ENCODE results near the gene NR2E1. TPM values are rescaled to one million over a fixed set of nuclear protein-coding genes. Genes with fewer than 3 reads are reported as not detected.

The NR2E1 gene
- total RNA-seq, 2 experiments from 2014 or later, result not detected

DNA sequence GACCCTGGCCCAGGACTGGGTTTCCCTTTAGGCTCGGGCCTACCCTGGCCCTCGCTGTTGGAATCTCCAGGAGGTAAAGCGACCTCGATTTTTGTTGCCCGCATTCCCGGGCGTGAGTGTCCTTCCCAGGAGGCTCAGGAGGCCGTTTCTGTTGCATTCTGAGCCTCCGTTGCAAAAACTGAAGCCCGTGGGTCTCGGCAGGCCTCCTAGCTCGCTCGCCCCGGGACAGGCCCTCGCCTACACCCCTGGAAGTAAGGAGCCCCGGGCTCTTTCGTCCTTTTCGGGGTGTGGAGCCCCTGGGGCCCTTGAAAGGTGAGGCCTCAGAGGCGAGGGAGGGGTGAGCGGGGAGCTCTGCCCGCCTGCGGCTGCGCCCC is 2.3 kb downstream of the NR2E1 start:
- ChIA-PET POLR2A (no interaction called here), CTCF (interaction anchor here (0.6 to 2.2 kb wide), 10 partner anchors 12 to 356 kb away, joined by 3 to 9 read pairs (median 4); no protein-coding TSS in a partner anchor)
- intact Hi-C loops (cut with micrococcal nuclease), result loop anchor here (2.0 to 5.0 kb wide), 3 partner anchors 49 to 324 kb away; partner anchors contain the start of gene AFG1L
- H3K36me3 Mint-ChIP-seq, result no peaks in the 10 kb centered on the region
- no peaks in the 10 kb centered on the region for H3K9me3 Mint-ChIP-seq
- H3K27me3 Mint-ChIP-seq, result peaks cover 89% of the 10 kb centered on the region
- DNase-seq, result no peak
- H3K4me3 Mint-ChIP-seq, result peak overlapping the region; percentile 6
- peaks cover 40% of the 10 kb centered on the region for H3K4me1 Mint-ChIP-seq (ENCODE audit: low read depth)
- H3K27ac Mint-ChIP-seq, result no peak overlapping the region

DNA sequence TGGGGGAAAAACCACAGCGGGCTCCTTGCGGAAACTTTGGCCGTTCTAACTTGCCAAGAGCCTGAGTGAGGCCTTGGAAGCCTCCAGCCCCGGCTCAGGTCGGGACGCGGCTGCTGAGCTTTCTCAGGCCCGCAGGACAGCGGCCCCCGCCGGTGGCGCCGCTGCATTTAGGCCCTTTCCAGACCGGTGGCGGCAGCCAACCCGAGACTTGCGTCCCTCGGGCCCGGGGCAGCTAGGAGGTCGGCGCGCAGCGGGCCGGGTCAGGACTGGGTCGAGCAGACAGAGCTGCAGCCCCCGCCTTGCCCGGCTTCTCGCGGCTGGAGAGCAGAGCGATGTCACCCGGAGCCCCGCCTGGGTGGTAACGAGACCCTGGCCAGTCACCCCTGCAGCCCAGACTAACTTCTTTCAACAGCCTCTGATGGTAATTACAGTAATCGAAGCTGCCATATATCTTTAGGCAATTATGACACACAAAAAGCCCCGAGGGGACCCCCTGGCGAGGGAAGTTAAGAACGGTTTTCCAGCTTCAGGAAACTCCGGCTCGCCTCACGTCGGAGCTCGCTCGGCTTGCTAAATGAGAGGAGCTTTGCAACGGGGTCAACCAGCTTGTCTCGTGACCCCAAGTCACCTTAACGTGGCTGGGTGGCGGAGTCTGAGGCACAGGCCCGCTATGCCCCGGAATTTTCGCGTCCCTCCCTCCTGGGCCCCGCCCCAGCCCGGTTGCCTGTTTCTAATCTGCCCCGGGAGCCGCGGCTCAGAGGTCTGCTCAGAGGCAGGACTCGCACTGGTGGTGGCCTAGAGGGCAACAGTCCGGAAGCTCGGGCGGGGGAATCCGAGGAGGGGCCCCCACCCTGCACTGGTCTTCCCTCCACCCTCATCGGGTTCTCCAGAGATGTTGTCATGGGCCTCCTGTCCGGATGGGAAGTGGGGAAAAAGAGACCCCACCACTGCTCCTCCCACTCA is 3.0 kb downstream of the NR2E1 start:
- no peaks in the 10 kb centered on the region for H3K36me3 Mint-ChIP-seq
- POLR2A ChIA-PET, result interaction anchor here (1.1 kb wide), 1 partner anchor 92 kb away, joined by 4 read pairs; the partner anchor contains the start of gene SNX3
- H3K27me3 Mint-ChIP-seq, result peaks cover 84% of the 10 kb centered on the region
- H3K27ac Mint-ChIP-seq, result no peak overlapping the region
- peaks cover 40% of the 10 kb centered on the region for H3K4me1 Mint-ChIP-seq (ENCODE audit: low read depth)
- H3K4me3 Mint-ChIP-seq, result peak overlapping the region; percentile 48
- peak; percentile 37 for DNase-seq
- H3K9me3 Mint-ChIP-seq, result no peaks in the 10 kb centered on the region
- CTCF ChIA-PET, result interaction anchor here (0.6 to 2.2 kb wide), 11 partner anchors 13 to 355 kb away, joined by 3 to 9 read pairs (median 4); no protein-coding TSS in a partner anchor
- intact Hi-C loops (cut with micrococcal nuclease), result loop anchor here (2.0 to 5.0 kb wide), 3 partner anchors 50 to 324 kb away; partner anchors contain the start of gene AFG1L

DNA sequence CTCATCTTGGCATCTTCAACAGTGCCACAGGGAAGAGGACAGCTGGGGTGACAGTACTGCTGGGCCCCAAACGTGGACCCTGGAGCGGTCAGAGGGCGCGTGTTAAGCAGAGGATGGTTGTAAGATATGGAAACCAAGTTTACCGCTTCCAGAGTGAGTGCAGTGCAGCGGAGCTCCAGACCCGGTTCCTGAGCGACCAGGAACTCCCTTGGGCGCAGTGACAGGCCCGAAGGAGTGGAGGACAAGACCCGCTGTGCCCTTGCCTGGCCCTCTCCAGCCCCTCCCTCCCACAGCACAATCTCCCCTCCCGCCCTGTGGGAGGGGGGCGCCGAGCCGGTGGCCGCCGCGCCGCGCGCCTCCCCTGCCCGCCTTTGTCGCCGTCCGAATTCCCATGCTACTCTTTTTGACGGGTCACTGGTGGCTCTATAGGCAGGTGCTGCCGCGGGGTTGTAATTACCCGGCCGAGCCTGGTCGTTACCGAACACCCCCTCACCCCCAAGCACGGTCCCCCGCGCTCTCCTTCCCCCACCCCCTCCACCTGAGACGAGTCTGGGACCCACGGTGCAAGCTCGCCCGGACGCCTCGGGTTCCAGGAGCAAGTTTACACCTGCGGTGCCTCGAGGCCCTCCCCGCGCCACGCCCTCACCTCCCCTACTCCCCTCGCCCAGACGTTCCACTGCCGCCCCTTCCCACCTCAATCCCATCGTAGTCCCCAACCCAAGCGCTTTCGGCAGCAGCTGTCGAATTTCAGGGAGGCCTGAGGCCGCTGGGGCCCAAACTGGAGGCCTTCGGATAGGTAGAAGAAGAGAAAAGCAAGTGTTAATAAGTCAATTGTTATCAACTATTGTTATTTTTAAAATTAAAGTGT is 3.9 kb downstream of the NR2E1 start:
- Mint-ChIP-seq H3K9me3 (no peaks in the 10 kb centered on the region), H3K4me1 (ENCODE audit: low read depth) (peaks cover 40% of the 10 kb centered on the region), H3K27me3 (peaks cover 80% of the 10 kb centered on the region), H3K4me3 (peak overlapping the region; percentile 48), H3K36me3 (no peaks in the 10 kb centered on the region), H3K27ac (no peak overlapping the region)
- ChIA-PET POLR2A (interaction anchor here (1.1 kb wide), 1 partner anchor 91 kb away, joined by 4 read pairs; the partner anchor contains the start of gene SNX3), CTCF (interaction anchor here (0.7 to 2.2 kb wide), 4 partner anchors 14 to 322 kb away, joined by 3 to 9 read pairs (median 6); no protein-coding TSS in a partner anchor)
- no peak for DNase-seq
- intact Hi-C loops (cut with micrococcal nuclease), result loop anchor here (2.0 to 5.0 kb wide), 3 partner anchors 51 to 323 kb away; partner anchors contain the start of gene AFG1L

DNA sequence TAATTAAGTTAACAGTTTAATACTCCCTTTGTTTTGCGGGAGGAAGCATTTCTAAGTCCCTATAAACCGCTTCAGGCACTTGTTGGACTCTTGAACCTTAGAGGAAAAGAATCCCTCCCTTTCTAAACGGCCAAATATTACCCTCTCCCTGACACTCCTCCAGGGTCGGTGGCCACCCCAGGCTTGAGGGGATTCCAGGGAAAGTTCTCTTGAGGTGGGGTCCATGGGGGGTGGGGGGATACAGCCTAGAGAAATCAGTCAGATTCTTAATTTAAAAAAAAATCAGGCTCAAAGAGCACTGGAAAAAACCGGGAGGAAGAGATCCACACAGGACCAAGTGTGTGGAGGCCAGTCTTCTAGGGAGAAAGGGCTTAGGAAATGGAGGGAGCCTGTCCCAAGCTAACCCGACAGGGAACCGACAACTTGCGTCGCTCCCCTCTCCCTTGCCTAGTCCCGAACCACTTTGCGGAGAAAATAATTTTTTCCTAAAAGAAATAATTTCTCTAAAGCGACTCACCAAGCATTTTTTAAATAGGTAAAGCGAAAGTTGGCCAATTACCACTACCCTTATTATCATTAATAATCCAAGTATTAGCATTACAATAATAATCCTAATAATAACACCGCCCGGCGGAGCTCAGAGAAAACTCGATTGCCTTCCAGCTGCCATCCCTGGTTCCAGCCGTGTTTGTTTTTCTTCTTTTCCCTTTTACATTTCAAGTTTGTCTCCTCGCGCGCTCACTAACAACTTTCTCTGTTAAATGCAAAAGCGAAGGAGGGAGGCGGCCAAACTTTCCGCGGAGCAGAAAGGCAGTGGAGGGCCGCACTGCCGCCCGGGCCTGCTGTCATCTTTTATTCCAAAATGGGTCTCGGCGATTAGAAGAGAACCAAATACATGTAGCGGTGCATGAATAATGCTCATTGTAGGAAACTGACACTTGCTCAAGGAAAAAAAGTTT is 4.8 kb downstream of the NR2E1 start:
- peaks cover 79% of the 10 kb centered on the region for H3K27me3 Mint-ChIP-seq
- intact Hi-C loops (cut with micrococcal nuclease), result loop anchor here (1.0 kb wide), 1 partner anchor 13 kb away; no protein-coding TSS in a partner anchor
- H3K9me3 Mint-ChIP-seq, result no peaks in the 10 kb centered on the region
- H3K36me3 Mint-ChIP-seq, result no peaks in the 10 kb centered on the region
- no peak overlapping the region for H3K4me3 Mint-ChIP-seq
- CTCF ChIA-PET, result interaction anchor here (2.0 kb wide), 1 partner anchor 8 kb away, joined by 5 read pairs; no protein-coding TSS in a partner anchor
- POLR2A ChIA-PET, result no interaction called here
- DNase-seq, result no peak
- H3K4me1 Mint-ChIP-seq (ENCODE audit: low read depth), result peaks cover 39% of the 10 kb centered on the region
- no peak overlapping the region for H3K27ac Mint-ChIP-seq

DNA sequence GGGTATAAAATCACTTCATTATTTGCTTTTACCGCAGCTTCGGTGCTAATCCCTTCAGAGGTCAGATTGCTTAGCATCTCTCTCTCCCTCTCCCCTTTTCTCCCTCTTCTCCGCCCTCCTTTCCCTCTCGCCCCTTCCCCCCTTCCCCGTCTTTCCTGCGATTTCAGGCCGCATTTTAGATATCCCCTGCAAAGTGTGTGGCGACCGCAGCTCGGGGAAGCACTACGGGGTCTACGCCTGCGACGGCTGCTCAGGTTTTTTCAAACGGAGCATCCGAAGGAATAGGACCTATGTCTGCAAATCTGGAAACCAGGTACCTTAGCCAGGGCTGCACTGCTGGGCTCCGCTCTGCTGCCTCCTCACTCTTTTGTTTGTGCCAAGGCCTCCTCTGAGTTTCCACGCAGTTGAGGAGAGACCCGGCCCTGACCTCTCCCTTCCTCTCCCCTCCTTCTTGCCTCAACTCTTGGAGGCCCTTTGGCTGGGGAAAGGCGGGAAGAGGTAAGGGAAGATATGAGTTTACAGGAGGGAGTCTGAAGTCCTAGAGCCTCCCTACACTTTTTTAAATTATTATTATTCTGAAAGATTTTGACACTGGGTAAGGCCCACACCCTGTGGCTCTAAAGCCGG is 5.6 kb downstream of the NR2E1 start:
- intact Hi-C loops (cut with micrococcal nuclease), result loop anchor here (1.0 kb wide), 1 partner anchor 14 kb away; no protein-coding TSS in a partner anchor
- ChIA-PET POLR2A (no interaction called here), CTCF (interaction anchor here (2.0 kb wide), 1 partner anchor 9 kb away, joined by 5 read pairs; no protein-coding TSS in a partner anchor)
- Mint-ChIP-seq H3K9me3 (no peaks in the 10 kb centered on the region), H3K27me3 (peaks cover 79% of the 10 kb centered on the region), H3K4me3 (no peak overlapping the region), H3K36me3 (no peaks in the 10 kb centered on the region), H3K4me1 (ENCODE audit: low read depth) (peaks cover 38% of the 10 kb centered on the region), H3K27ac (no peak overlapping the region)
- DNase-seq, result no peak

DNA sequence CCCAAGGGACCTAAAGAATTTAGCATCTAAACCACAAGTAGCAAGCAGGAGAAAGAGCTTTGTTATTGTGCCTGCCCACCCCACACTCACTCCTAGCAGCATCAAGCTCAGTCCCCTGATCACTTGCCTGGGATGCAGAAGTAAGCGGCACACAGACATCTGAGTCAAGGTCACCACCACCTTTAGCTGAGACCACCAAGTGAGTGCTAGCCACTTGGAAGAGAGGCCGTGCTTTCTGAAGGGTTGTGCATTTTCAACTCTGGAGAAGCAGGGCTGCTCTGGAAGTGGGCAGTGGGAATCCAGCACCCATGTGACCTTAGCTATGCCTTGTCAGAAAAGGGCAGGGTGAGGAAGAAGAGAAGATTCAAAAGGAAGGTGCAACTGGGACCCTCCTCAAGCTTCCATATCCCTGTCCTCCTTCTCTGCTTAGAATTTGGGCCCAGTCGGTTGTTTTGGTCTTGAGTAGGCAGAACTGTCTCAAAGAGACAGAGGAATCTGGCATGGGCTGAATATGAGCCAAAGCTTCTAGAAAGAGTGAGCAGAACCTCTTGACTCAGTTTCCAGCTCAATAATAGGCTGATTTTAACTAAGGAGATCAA is 6.2 kb downstream of the NR2E1 start:
- peaks cover 35% of the 10 kb centered on the region for H3K4me1 Mint-ChIP-seq (ENCODE audit: low read depth)
- H3K27me3 Mint-ChIP-seq, result peaks cover 81% of the 10 kb centered on the region
- no peak overlapping the region for H3K4me3 Mint-ChIP-seq
- intact Hi-C loops (cut with micrococcal nuclease), result loop anchor here (1.0 kb wide), 1 partner anchor 15 kb away; no protein-coding TSS in a partner anchor
- ChIA-PET POLR2A (no interaction called here), CTCF (interaction anchor here (2.0 kb wide), 1 partner anchor 10 kb away, joined by 5 read pairs; no protein-coding TSS in a partner anchor)
- H3K9me3 Mint-ChIP-seq, result no peaks in the 10 kb centered on the region
- no peak overlapping the region for H3K27ac Mint-ChIP-seq
- no peak for DNase-seq
- H3K36me3 Mint-ChIP-seq, result no peaks in the 10 kb centered on the region

DNA sequence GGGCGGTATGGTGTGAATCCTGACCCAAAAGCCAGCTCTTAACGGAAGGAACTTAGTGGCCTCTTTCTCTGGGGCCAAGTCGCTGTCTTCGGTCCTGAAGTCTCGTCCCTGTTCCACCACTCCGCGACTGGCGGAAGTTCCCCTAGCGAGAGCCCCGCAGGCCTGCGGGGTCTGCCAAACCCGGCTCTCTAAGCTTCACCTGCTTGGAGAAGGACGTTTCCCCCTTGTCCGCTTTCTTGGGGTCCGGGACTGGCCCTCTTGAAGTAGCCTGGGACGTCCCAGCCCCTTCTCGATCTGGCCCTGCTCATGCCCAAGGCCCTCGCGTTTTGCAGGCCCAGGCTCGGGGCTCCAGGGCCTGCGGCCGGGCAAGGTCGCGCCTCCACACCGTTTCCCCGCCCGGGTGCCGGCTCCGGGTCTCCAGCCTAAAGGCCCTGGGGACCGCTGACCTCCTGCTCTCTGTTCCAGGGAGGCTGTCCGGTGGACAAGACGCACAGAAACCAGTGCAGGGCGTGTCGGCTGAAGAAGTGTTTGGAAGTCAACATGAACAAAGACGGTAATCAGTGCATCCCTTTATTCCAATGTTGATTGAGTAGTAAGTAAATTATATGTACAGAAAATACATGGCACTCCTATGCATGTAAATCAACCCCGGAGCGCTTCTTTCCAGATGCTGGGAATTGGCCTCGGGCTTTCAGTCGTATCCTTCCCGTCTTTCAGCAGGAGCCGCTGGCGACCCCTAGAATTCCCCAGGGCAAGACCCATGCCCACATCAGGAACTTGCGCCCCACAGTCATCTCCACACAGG is 8.8 kb downstream of the NR2E1 start:
- intact Hi-C loops (cut with micrococcal nuclease), result loop anchor here (5.0 kb wide), 1 partner anchor 353 kb away; no protein-coding TSS in a partner anchor
- Mint-ChIP-seq H3K36me3 (no peaks in the 10 kb centered on the region), H3K27me3 (peaks cover 79% of the 10 kb centered on the region), H3K9me3 (no peaks in the 10 kb centered on the region), H3K4me3 (no peak overlapping the region), H3K4me1 (ENCODE audit: low read depth) (peaks cover 18% of the 10 kb centered on the region), H3K27ac (no peak overlapping the region)
- ChIA-PET CTCF (interaction anchor here (0.8 to 1.5 kb wide), 3 partner anchors 58 to 323 kb away, joined by 3 to 13 read pairs (median 3); no protein-coding TSS in a partner anchor), POLR2A (no interaction called here)
- DNase-seq, result peak; percentile 43

DNA sequence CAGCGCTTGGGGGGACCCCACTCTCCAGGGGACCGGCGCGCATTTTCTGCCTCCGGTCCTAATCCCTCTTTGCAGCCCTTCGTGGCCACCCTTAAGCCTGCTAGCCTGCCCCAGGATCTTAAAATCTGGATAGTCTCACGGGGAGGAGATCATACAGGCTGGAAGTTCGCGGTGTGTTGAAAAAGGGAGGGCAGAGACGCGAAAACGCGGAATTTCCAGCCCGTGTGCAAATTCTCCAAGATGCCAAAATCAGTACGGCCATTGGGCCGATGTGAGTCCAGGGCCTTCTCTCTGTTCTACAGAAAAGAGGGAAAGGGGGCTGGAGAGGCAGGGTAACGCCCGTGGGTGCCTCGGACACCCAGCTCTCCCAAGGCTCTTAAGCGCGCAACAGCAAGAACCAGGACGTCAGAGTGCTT is 9.4 kb downstream of the NR2E1 start:
- Mint-ChIP-seq H3K36me3 (no peaks in the 10 kb centered on the region), H3K4me1 (ENCODE audit: low read depth) (peaks cover 18% of the 10 kb centered on the region), H3K27me3 (peaks cover 80% of the 10 kb centered on the region), H3K4me3 (no peak overlapping the region), H3K9me3 (no peaks in the 10 kb centered on the region), H3K27ac (no peak overlapping the region)
- ChIA-PET CTCF (interaction anchor here (0.7 to 1.5 kb wide), 4 partner anchors 11 to 322 kb away, joined by 3 to 13 read pairs (median 3); no protein-coding TSS in a partner anchor), POLR2A (no interaction called here)
- no peak for DNase-seq
- intact Hi-C loops (cut with micrococcal nuclease), result loop anchor here (5.0 kb wide), 1 partner anchor 352 kb away; no protein-coding TSS in a partner anchor

DNA sequence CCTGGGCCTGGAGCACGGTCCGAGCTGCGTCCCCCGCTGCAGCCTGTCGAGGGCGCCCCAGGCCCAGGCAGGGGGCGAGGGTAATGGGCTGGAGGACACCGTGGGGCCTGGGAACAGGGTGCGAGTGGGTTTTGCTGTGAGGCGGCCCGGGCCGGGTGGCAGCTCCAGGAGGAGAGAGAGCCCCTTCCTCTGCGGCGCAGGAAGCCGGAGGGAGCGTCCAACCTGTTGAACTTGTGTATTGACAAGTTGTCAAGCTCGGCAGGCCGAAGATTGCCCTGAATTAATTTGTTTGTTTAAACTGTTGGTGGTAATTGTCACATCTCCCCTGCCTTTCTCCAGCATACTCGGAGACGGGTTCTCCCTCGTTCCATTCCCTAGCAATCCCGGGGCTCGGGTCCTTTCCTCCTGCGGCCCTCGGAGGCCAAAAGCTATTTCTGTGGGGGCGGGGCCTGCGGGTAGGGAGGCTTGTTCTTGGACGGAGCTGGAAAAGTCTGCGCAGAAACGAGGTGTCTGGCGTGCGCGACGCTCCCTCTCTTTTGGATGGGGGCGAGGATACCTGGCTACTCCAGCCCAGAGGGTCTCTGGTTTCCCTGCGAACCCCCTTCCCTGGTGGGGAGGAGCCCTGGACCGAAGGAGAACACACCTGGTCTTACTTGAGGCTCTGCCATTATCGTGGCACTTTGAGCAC is 9.9 kb downstream of the NR2E1 start:
- H3K4me3 Mint-ChIP-seq, result peak overlapping the region; percentile 43
- ChIA-PET POLR2A (no interaction called here), CTCF (interaction anchor here (0.7 to 1.7 kb wide), 6 partner anchors 11 to 322 kb away, joined by 3 to 13 read pairs (median 3); no protein-coding TSS in a partner anchor)
- H3K9me3 Mint-ChIP-seq, result no peaks in the 10 kb centered on the region
- H3K27me3 Mint-ChIP-seq, result peaks cover 78% of the 10 kb centered on the region
- intact Hi-C loops (cut with micrococcal nuclease), result loop anchor here (5.0 kb wide), 1 partner anchor 352 kb away; no protein-coding TSS in a partner anchor
- peaks cover 18% of the 10 kb centered on the region for H3K4me1 Mint-ChIP-seq (ENCODE audit: low read depth)
- H3K27ac Mint-ChIP-seq, result no peak overlapping the region
- H3K36me3 Mint-ChIP-seq, result no peaks in the 10 kb centered on the region
- DNase-seq, result no peak
